Sigmoid colon (tissue), 4 donors: ENCODE results near the gene A3GALT2.

Experiments
- CTCF ChIP-seq, 4 experiments: fragments of 450-650 bp in 3 of 4; fragments of 200-600 bp in 1 of 4; IDR thresholded peaks; one replicate each; pipeline ENCODE4 v1.5.1; 2016 to 2019; ENCODE audit warnings: antibody characterized with exemption in 4 of 4, mild to moderate bottlenecking in 3 of 4, moderate library complexity in 2 of 4
- EP300 ChIP-seq, 4 donors: sonication (generic); formaldehyde crosslinking; IDR thresholded peaks; one replicate each; pipeline ENCODE4 v1.6.1; 2017; ENCODE audit warnings: antibody characterized with exemption in 4 of 4
- POLR2A ChIP-seq, 2 donors: fragments of 450-650 bp; IDR thresholded peaks; one replicate each; pipeline ENCODE4 v1.6.1; 2016; ENCODE audit warnings: antibody characterized with exemption in 2 of 2, mild to moderate bottlenecking in 2 of 2, moderate library complexity in 2 of 2

- no peak for TF ChIP-seq CTCF (IDR thresholded peaks at IDR 0.05)
- no peak for TF ChIP-seq POLR2A (IDR thresholded peaks at IDR 0.05)
- TF ChIP-seq EP300 (IDR thresholded peaks at IDR 0.05), result no peak
Observed at GRCh38 chr1:33258788-33259274, 62.1 kb downstream of the A3GALT2 start.
